Activated CD8-positive, alpha-beta memory T cell treated with anti-CD3 and anti-CD28 coated beads, Interleukin-2, amount 10 ng/mL, durations not matched to agents 7 days and 5 days (primary cell): ENCODE measurements around the gene XYLT1. TPM values are rescaled to one million over a fixed set of nuclear protein-coding genes. Genes with fewer than 3 reads are reported as not detected.
"Not testable (repeated sequence)": the region's sequence is repeated elsewhere in the genome, so short reads cannot be mapped to it uniquely, and the experiment has no call there.

Experiments
- ATAC-seq: fragments of 150-1000 bp; cut with Tn5 transposase; one replicate; pipeline ENCODE4 v1.10.0; 2021; ENCODE audit warnings: moderate library complexity
- CTCF ChIA-PET: fragments of 350-600 bp; sonication (Branson Sonifier 250); formaldehyde crosslinking; loops from one replicate; lab custom pipeline; 2021; ENCODE audit warnings: antibody characterized with exemption; lab: Charles Lee
- DNase-seq: peaks from one replicate; pipeline ENCODE4 v3.0.0-alpha.2; 2020
- H3K27ac Mint-ChIP-seq: one replicate; pipeline ENCODE4 v1.8.0; 2021; ENCODE audit warnings: mild to moderate bottlenecking, mixed read lengths
- H3K27me3 Mint-ChIP-seq: one replicate; pipeline ENCODE4 v1.8.0; 2021; ENCODE audit warnings: mixed read lengths
- H3K36me3 Mint-ChIP-seq: one replicate; pipeline ENCODE4 v1.8.0; 2021; ENCODE audit warnings: mild to moderate bottlenecking, mixed read lengths
- H3K4me1 Mint-ChIP-seq: one replicate; pipeline ENCODE4 v1.8.0; 2021; ENCODE audit warnings: mixed read lengths
- H3K4me3 Mint-ChIP-seq: one replicate; pipeline ENCODE4 v1.8.0; 2021; ENCODE audit warnings: mild to moderate bottlenecking, moderate library complexity, mixed read lengths
- H3K9me3 Mint-ChIP-seq: one replicate; pipeline ENCODE4 v1.8.0; 2022; ENCODE audit warnings: low read depth, mixed read lengths
- total RNA-seq, 2 experiments: library from RNA; stranded (reverse); gene quantifications; one replicate each; pipeline ENCODE4 v1.2.3, GENCODE V29; 2021

Gene XYLT1
- total RNA-seq, 2 experiments from 2014 or later, result 35.7 to 40.9 TPM

DNA sequence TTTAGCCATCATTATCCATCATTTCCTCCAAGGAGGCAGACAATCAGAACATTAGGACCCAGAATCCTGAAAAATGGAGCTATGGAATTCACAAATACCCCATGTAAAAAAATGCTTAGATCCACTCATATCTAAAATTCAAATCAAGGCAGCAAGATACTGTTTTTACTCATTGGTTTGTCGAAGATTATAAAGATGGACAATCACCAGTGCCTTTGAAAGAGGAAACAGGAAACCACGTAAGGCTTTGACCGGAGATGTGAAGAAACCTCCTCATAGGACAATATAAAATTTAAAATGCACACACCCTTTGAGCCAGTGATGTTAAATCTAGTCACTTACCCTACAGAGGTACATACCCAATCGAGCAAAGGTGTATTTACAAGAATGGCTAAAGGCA is 130.0 kb downstream of the XYLT1 start:
- peak overlapping the region; percentile 93 for H3K27ac Mint-ChIP-seq
- CTCF ChIA-PET, result interaction anchor here (1.0 to 1.1 kb wide), 2 partner anchors 23 to 76 kb away, joined by 3 read pairs; no protein-coding TSS in a partner anchor

DNA sequence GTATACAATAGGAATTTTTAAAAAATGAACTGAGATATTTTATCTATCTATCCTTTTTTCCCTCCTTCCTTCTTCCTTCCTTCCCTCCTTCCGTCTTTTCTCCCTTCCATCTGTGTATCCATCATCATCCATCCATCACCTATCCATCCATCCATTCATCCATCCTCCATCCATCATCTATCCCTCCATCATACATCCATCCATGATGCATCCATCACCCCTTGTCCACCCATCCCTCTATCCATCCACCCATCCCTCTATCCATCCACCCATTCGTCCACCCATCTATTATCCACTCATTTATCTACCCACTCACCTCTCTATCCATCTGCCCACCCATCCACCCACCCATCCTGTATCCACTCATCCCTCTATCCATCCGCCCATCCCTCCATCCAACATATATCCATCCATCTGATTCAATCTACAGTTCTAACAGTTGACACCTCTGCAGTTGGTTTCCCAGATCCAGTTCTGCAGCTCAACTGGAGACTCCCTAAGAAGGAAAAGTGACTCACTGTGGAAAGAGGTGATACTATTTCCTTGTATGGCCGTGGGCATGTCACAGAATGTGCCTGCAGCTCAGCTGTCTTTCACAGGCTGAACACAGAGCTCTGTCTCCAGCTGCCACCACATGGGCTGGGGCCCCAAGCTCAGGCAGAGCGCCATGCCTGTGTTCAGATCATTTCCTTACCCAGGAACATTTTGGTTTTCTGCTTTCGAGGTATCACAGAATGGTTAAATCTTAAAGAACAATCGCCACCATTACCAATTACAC is 130.8 kb downstream of the XYLT1 start:
- no peak for ATAC-seq
- no peaks in the 10 kb centered on the region for H3K27me3 Mint-ChIP-seq
- H3K9me3 Mint-ChIP-seq, result no peaks in the 10 kb centered on the region
- H3K36me3 Mint-ChIP-seq, result peaks cover 23% of the 10 kb centered on the region
- H3K4me3 Mint-ChIP-seq, result no peak overlapping the region
- CTCF ChIA-PET, result interaction anchor here (1.1 kb wide), 1 partner anchor 76 kb away, joined by 3 read pairs; no protein-coding TSS in a partner anchor
- DNase-seq, result no peak
- peak overlapping the region; percentile 93 for H3K27ac Mint-ChIP-seq
- H3K4me1 Mint-ChIP-seq, result peaks cover 56% of the 10 kb centered on the region

More for the DNA sequence above, 130.0 kb downstream of the XYLT1 start:
- no peaks in the 10 kb centered on the region for H3K9me3 Mint-ChIP-seq
- peaks cover 62% of the 10 kb centered on the region for H3K4me1 Mint-ChIP-seq
- peaks cover 23% of the 10 kb centered on the region for H3K36me3 Mint-ChIP-seq
- DNase-seq (no peak), ATAC-seq (no peak)
- H3K27me3 Mint-ChIP-seq, result no peaks in the 10 kb centered on the region
- H3K4me3 Mint-ChIP-seq, result peak overlapping the region; percentile 33

DNA sequence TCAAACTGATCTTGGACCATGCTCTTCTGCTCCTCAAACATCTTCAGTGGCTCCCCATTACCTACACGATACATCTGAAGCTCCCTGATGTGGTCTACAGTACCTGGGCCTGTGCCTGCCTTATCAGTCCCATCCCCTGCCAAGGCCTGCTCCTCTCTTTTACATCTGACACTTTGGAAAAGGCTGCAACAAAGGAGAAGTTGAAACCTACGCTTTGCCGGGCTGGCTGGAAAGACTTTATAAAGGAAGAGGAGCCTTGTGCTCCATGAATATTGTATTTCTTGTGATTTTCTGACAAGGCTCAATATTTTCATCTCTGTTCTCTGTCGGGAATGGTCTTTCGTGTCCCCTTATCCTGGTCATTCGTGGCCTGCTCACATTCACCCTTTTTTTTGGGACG is 132.5 kb downstream of the XYLT1 start:
- H3K4me3 Mint-ChIP-seq, result no peak overlapping the region
- ATAC-seq (no peak), DNase-seq (no peak)
- H3K9me3 Mint-ChIP-seq, result no peaks in the 10 kb centered on the region
- H3K27me3 Mint-ChIP-seq, result no peaks in the 10 kb centered on the region
- CTCF ChIA-PET, result no interaction called here
- H3K36me3 Mint-ChIP-seq, result peaks cover 17% of the 10 kb centered on the region
- peaks cover 41% of the 10 kb centered on the region for H3K4me1 Mint-ChIP-seq
- H3K27ac Mint-ChIP-seq, result no peak overlapping the region

GRCh38 chr16:17336530-17336900 is 134.2 kb downstream of the XYLT1 start:
- peaks cover 10% of the 10 kb centered on the region for H3K36me3 Mint-ChIP-seq
- no peaks in the 10 kb centered on the region for H3K9me3 Mint-ChIP-seq
- peaks cover 23% of the 10 kb centered on the region for H3K4me1 Mint-ChIP-seq
- ATAC-seq, result no peak
- H3K4me3 Mint-ChIP-seq, result no peak overlapping the region
- no peak overlapping the region for H3K27ac Mint-ChIP-seq
- DNase-seq, result no peak
- CTCF ChIA-PET, result no interaction called here
- H3K27me3 Mint-ChIP-seq, result no peaks in the 10 kb centered on the region

GRCh38 chr16:17335826-17336529 is 134.8 kb downstream of the XYLT1 start:
- Mint-ChIP-seq H3K36me3 (peaks cover 10% of the 10 kb centered on the region), H3K27ac (no peak overlapping the region), H3K9me3 (no peaks in the 10 kb centered on the region), H3K4me3 (no peak overlapping the region), H3K27me3 (no peaks in the 10 kb centered on the region), H3K4me1 (peaks cover 18% of the 10 kb centered on the region)
- ATAC-seq (no peak), DNase-seq (no peak)
- CTCF ChIA-PET, result interaction anchor here (1.4 kb wide), 1 partner anchor 15 kb away, joined by 3 read pairs; no protein-coding TSS in a partner anchor

GRCh38 chr16:17335406-17335805 is 135.4 kb downstream of the XYLT1 start:
- not testable (repeated sequence) for H3K4me3 Mint-ChIP-seq, ATAC-seq, DNase-seq, H3K9me3 Mint-ChIP-seq, H3K36me3 Mint-ChIP-seq, H3K27ac Mint-ChIP-seq, H3K27me3 Mint-ChIP-seq
- CTCF ChIA-PET, result interaction anchor here (1.4 kb wide), 1 partner anchor 14 kb away, joined by 3 read pairs; no protein-coding TSS in a partner anchor
- H3K4me1 Mint-ChIP-seq, result peaks cover 12% of the 10 kb centered on the region

- H3K36me3 Mint-ChIP-seq, result peaks cover 4% of the 10 kb centered on the region
- H3K9me3 Mint-ChIP-seq, result no peaks in the 10 kb centered on the region
- CTCF ChIA-PET, result no interaction called here
- ATAC-seq, result no peak
- no peak for DNase-seq
- peaks cover 4% of the 10 kb centered on the region for H3K4me1 Mint-ChIP-seq
- no peak overlapping the region for H3K27ac Mint-ChIP-seq
- no peaks in the 10 kb centered on the region for H3K27me3 Mint-ChIP-seq
- H3K4me3 Mint-ChIP-seq, result no peak overlapping the region
Observed at GRCh38 chr16:17334096-17334495, 136.7 kb downstream of the XYLT1 start.

- no peak overlapping the region for H3K27ac Mint-ChIP-seq
- CTCF ChIA-PET, result no interaction called here
- ATAC-seq (no peak), DNase-seq (no peak)
- H3K4me3 Mint-ChIP-seq, result no peak overlapping the region
- H3K36me3 Mint-ChIP-seq, result peaks cover 4% of the 10 kb centered on the region
- no peaks in the 10 kb centered on the region for H3K27me3 Mint-ChIP-seq
- H3K9me3 Mint-ChIP-seq, result no peaks in the 10 kb centered on the region
- peaks cover 4% of the 10 kb centered on the region for H3K4me1 Mint-ChIP-seq
Observed at GRCh38 chr16:17333229-17333628, 137.5 kb downstream of the XYLT1 start.

DNA sequence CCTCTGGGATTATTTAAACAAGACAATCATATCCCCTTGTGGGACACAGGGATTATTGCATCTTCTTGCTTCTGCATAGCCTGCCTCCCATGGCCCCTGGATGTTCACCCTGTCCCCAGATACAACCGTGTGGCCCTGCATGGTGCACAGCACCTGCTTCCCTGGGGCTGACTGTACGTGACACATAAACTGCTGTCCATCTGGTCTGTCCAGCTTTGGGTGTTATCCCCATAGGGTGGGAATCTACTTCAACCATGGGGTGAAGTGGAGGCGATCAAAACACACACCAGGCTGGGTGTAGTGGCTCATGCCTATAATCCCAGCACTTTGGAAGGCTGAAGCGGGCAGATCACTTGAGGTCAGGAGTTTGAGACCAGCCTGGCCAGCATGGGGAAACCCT is 138.8 kb downstream of the XYLT1 start:
- ATAC-seq, result no peak
- no peak overlapping the region for H3K4me3 Mint-ChIP-seq

DNA sequence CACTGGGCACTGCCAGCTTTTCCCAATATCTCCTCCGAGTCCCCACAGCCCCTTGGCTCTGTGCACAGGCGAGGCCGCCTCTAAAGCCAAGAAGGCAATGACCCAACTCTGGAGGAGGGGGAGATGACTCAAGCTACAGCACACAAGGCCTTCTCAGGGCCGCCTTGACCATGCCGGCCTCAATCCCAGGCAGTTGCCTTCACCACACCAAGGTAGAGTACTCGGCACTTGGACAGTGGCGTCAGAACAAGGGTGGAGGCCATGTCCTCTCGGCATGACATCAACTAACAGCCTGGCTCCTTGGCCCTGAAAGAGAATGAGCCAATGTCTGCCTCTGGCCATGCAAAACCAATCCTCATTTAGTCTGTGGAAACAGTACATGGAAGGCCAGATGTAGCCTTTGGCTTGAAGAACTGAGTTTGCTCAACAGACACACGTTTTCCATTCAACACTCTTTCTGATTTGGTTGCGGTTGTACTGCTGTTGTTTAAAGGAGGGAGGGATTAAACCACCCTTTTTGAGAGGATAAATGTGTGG is 139.6 kb downstream of the XYLT1 start:
- Mint-ChIP-seq H3K27ac (no peak overlapping the region), H3K4me3 (no peak overlapping the region), H3K36me3 (peaks cover 5% of the 10 kb centered on the region), H3K27me3 (no peaks in the 10 kb centered on the region), H3K9me3 (peaks cover 2% of the 10 kb centered on the region), H3K4me1 (peaks cover 3% of the 10 kb centered on the region)
- ATAC-seq (no peak), DNase-seq (no peak)
- CTCF ChIA-PET, result no interaction called here

More for the DNA sequence above, 138.8 kb downstream of the XYLT1 start:
- Mint-ChIP-seq H3K36me3 (peaks cover 3% of the 10 kb centered on the region), H3K27ac (no peak overlapping the region), H3K9me3 (peaks cover 2% of the 10 kb centered on the region), H3K4me1 (peaks cover 3% of the 10 kb centered on the region), H3K27me3 (no peaks in the 10 kb centered on the region)
- no peak for DNase-seq
- CTCF ChIA-PET, result no interaction called here

- H3K36me3 Mint-ChIP-seq, result peaks cover 7% of the 10 kb centered on the region
- H3K4me3 Mint-ChIP-seq, result no peak overlapping the region
- DNase-seq, result no peak
- CTCF ChIA-PET, result no interaction called here
- H3K27ac Mint-ChIP-seq, result no peak overlapping the region
- peaks cover 2% of the 10 kb centered on the region for H3K9me3 Mint-ChIP-seq
- H3K27me3 Mint-ChIP-seq, result no peaks in the 10 kb centered on the region
- H3K4me1 Mint-ChIP-seq, result peaks cover 3% of the 10 kb centered on the region
- ATAC-seq, result no peak
Observed at GRCh38 chr16:17330044-17330443, 140.7 kb downstream of the XYLT1 start.

- peaks cover 3% of the 10 kb centered on the region for H3K4me1 Mint-ChIP-seq
- no peak overlapping the region for H3K4me3 Mint-ChIP-seq
- no peaks in the 10 kb centered on the region for H3K27me3 Mint-ChIP-seq
- no peak for ATAC-seq
- H3K27ac Mint-ChIP-seq, result no peak overlapping the region
- H3K36me3 Mint-ChIP-seq, result peaks cover 7% of the 10 kb centered on the region
- peaks cover 2% of the 10 kb centered on the region for H3K9me3 Mint-ChIP-seq
- CTCF ChIA-PET, result no interaction called here
- no peak for DNase-seq
Observed at GRCh38 chr16:17329391-17329790, 141.4 kb downstream of the XYLT1 start.

DNA sequence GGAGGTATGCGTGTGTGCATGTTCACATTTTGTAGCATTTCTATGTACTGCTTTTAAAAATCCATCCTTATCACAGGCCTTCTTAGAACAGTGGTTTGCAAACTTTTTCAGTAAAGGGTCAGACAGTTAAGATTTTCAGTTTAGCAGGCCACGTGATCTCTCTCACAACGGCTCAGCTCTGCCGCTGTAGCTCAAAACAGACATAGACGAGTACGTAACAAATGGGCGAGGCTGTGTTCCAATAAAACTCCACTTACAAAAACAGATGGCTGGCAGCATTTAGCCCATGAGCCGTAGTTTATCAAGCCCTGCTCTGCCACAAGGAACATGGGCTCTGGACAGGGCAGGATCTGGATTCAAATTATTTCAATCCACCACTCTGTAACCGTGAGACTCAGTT is 141.8 kb downstream of the XYLT1 start:
- Mint-ChIP-seq H3K27ac (no peak overlapping the region), H3K4me1 (peaks cover 3% of the 10 kb centered on the region), H3K36me3 (peaks cover 9% of the 10 kb centered on the region), H3K9me3 (peaks cover 2% of the 10 kb centered on the region), H3K4me3 (no peak overlapping the region), H3K27me3 (no peaks in the 10 kb centered on the region)
- DNase-seq, result no peak
- no peak for ATAC-seq
- CTCF ChIA-PET, result no interaction called here
